ENCODE measurements around the gene VTI1A. TPM values are rescaled to one million over a fixed set of nuclear protein-coding genes. Genes with fewer than 3 reads are reported as not detected.

VTI1A gene
- total and polyA plus RNA-seq, 2 of the 8 experiments (the other 6 are each of a cell fraction or from before 2014, with no cell fraction given), result 6.0 to 20.0 TPM

DNA sequence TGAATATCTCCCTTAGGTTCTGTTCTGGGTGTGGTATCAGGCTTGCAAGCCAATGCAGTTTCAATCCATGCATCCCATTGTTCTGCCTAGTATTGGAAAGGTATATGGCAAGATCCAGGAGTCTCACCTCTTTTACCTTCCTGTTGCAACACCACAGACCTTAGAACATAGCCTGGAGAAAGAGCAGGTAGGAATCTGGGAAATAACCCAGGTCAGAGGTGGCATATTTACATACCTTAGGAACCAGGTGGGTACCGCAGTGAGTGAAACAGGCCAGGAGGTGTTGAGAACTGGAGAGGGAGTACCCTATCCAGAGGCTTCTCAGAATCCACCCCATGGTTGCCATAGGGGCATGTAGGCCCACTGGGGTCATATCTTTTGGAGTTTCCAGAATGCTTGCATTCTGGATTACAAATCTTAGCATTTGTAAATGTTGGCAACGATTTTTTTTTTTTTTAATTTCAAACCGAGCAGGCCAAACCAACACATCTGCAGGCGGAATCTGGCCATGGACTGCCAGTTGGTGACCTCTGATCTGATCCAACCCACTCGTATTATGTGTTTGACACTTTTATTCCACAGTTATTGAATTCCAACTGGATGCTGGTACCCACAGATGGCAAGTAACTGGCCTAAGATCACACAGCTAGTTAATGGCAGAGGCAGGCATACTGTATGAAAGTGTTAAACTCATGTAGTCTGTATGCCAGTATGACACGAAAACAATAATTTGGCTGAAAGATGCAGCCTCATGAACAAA is 322.8 kb downstream of the VTI1A start:
- peak overlapping the region; percentile 26; the same call in 1 of the 2 replicates for H4K8ac ChIP-seq (ENCODE audit: extremely low read depth, insufficient read depth, low read length)
- H3K9me3 ChIP-seq (ENCODE audit: insufficient read depth in 2 of 2, low read depth in 1 of 2, low read length in 1 of 2), result no peaks in the 10 kb centered on the region
- no peak overlapping the region for H3K27ac ChIP-seq (ENCODE audit: low read depth, low read length)
- no peak overlapping the region for H2AFZ ChIP-seq (ENCODE audit: low read length)
- H2BK15ac ChIP-seq (ENCODE audit: low read length), result no peak overlapping the region
- H3K4me3 ChIP-seq (ENCODE audit: extremely low read depth in 1 of 4, insufficient read depth in 2 of 4, low read depth in 3 of 4, low read length in 4 of 4), result no peak overlapping the region
- no peak for DNase-seq (ENCODE audit: low read depth in 1 of 2, low spot score in 2 of 2)
- no peaks in the 10 kb centered on the region for H3K79me1 ChIP-seq (ENCODE audit: low read depth, low read length)
- no peak for FAIRE-seq
- no peak overlapping the region for H2BK12ac ChIP-seq (ENCODE audit: low read depth, low read length)
- no peak overlapping the region for H4K5ac ChIP-seq (ENCODE audit: insufficient read length, low read depth, low read length)
- WGBS, 2 experiments (ENCODE audit: extremely low coverage in 1 of 2, insufficient coverage in 1 of 2, insufficient read length in 1 of 2, insufficient replicate concordance in 2 of 2, low coverage in 1 of 2, low lambda C conversion rate in 2 of 2, missing lambda C conversion rate in 1 of 2), result 94% methylated on average over 6 of the region's 6 CpGs; no CpG with 5 or more reads in 1 of the 2 experiments
- H4K91ac ChIP-seq (replicated peaks; ENCODE audit: insufficient read length, low read length), result no peak overlapping the region
- no peak overlapping the region for H2BK20ac ChIP-seq (ENCODE audit: low read length)
- CTCF ChIA-PET (ENCODE audit: partially characterized antibody), result interaction anchor here (0.9 to 1.2 kb wide), 3 partner anchors 10 to 48 kb away, joined by 3 to 4 read pairs (median 4); no protein-coding TSS in a partner anchor
- H3K14ac ChIP-seq (ENCODE audit: insufficient read length), result no peak overlapping the region
- no peak overlapping the region for H2BK5ac ChIP-seq (ENCODE audit: low read depth, low read length)
- no peaks in the 10 kb centered on the region for H3K27me3 ChIP-seq (replicated peaks in 1 of 4; ENCODE audit: control insufficient read depth in 3 of 4, extremely low read depth in 1 of 4, insufficient read depth in 3 of 4, low read length in 3 of 4)
- no peaks in the 10 kb centered on the region for H3K79me2 ChIP-seq (ENCODE audit: control insufficient read depth in 1 of 2, insufficient read depth in 2 of 2, low read length in 2 of 2)
- no peak overlapping the region for H3K18ac ChIP-seq (ENCODE audit: extremely low read depth, low read length)
- H3K36me3 ChIP-seq (ENCODE audit: control insufficient read depth in 2 of 4, insufficient read depth in 4 of 4, low read length in 3 of 4), result no peaks in the 10 kb centered on the region
- H3K4ac ChIP-seq (replicated peaks; ENCODE audit: insufficient read length, low read depth, low read length), result no peak overlapping the region
- no peak overlapping the region for H3K56ac ChIP-seq (replicated peaks; ENCODE audit: insufficient read length, low read depth, low read length)
- H3K9ac ChIP-seq (replicated peaks in 1 of 4; ENCODE audit: extremely low read depth in 1 of 4, low read depth in 3 of 4, low read length in 3 of 4), result no peak overlapping the region
- no peak overlapping the region for H2AK5ac ChIP-seq (ENCODE audit: low read depth, low read length)
- H3K4me1 ChIP-seq (replicated peaks in 1 of 4; ENCODE audit: control insufficient read depth in 3 of 4, insufficient read depth in 4 of 4, low read length in 3 of 4), result peaks cover 0 to 10% (median 6%) of the 10 kb centered on the region in 4 experiments; a peak in 5 of 7 replicates
- no peak overlapping the region for H3K4me2 ChIP-seq (ENCODE audit: insufficient read depth in 1 of 2, low read depth in 2 of 2, low read length in 2 of 2)
- no peak overlapping the region for H2BK120ac ChIP-seq (replicated peaks; ENCODE audit: low read depth, low read length)
- no peaks in the 10 kb centered on the region for H4K20me1 ChIP-seq (replicated peaks in 1 of 2; ENCODE audit: control insufficient read depth in 1 of 2, insufficient read depth in 2 of 2, low read length in 2 of 2)
- no peaks in the 10 kb centered on the region; the same call in 1 of the 2 replicates for H3K23me2 ChIP-seq (ENCODE audit: low read depth, low read length)
- H3K23ac ChIP-seq (ENCODE audit: insufficient read length), result no peak overlapping the region
- POLR2A ChIA-PET (ENCODE audit: partially characterized antibody), result interaction anchor here (1.0 kb wide), 1 partner anchor 13 kb away, joined by 3 read pairs; no protein-coding TSS in a partner anchor
- TF ChIP-seq CBX5 (IDR thresholded peaks at IDR 0.05; ENCODE audit: low read depth, low read length) (no peak), GTF2F1 (IDR thresholded peaks at IDR 0.05; ENCODE audit: borderline replicate concordance, low read depth, low read length) (no peak), PHF8 (conservative IDR thresholded peaks at IDR 0.05; ENCODE audit: low read depth, low read length) (no peak), SP1 (IDR thresholded peaks at IDR 0.05; ENCODE audit: low read depth, low read length) (no peak), EZH2 (IDR thresholded peaks at IDR 0.05; ENCODE audit: low read depth, low read length, severe bottlenecking) (no peak), EGR1 (IDR thresholded peaks at IDR 0.05; ENCODE audit: borderline replicate concordance, low read depth, low read length) (no peak), RXRA (IDR thresholded peaks at IDR 0.05; ENCODE audit: insufficient read depth, low read depth, low read length) (no peak), YY1 (IDR thresholded peaks at IDR 0.05; ENCODE audit: low read depth, low read length) (no peak), POLR2A (IDR thresholded peaks at IDR 0.05; ENCODE audit: control extremely low read depth in 1 of 2, low read depth in 2 of 2, low read length in 2 of 2) (no peak)
- TF ChIP-seq, protein P1, sequence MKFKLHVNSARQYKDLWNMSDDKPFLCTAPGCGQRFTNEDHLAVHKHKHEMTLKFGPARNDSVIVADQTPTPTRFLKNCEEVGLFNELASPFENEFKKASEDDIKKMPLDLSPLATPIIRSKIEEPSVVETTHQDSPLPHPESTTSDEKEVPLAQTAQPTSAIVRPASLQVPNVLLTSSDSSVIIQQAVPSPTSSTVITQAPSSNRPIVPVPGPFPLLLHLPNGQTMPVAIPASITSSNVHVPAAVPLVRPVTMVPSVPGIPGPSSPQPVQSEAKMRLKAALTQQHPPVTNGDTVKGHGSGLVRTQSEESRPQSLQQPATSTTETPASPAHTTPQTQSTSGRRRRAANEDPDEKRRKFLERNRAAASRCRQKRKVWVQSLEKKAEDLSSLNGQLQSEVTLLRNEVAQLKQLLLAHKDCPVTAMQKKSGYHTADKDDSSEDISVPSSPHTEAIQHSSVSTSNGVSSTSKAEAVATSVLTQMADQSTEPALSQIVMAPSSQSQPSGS (IDR thresholded peaks at IDR 0.05; ENCODE audit: low read length), result no peak
- TF ChIP-seq, protein P2, sequence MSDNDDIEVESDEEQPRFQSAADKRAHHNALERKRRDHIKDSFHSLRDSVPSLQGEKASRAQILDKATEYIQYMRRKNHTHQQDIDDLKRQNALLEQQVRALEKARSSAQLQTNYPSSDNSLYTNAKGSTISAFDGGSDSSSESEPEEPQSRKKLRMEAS (IDR thresholded peaks at IDR 0.05), result no peak
